Calu3 (cell line): ENCODE measurements around the gene TRIP13. TPM values are rescaled to one million over a fixed set of nuclear protein-coding genes. Genes with fewer than 3 reads are reported as not detected.

Source experiments
- BruUV-seq: library from RNA; stranded (reverse); fragments of 400-500 nt; replicated peaks from 2 replicates; lab custom pipeline; 2021; lab: Mats Ljungman, UMichigan
- CTCF ChIA-PET: fragments of 300-600 bp; sonication (Branson Sonifier 250); formaldehyde crosslinking; loops from one replicate; lab custom pipeline; 2022; ENCODE audit warnings: antibody characterized with exemption; lab: Charles Lee
- DNase-seq: peaks from one replicate; pipeline ENCODE4 v3.0.0; 2022
- H3K27ac Mint-ChIP-seq: one replicate; pipeline ENCODE4 v1.8.0; 2022; ENCODE audit warnings: mixed read lengths; ENCODE audit not compliant: unreplicated experiment
- H3K27me3 Mint-ChIP-seq: one replicate; pipeline ENCODE4 v1.8.0; 2022; ENCODE audit warnings: mixed read lengths; ENCODE audit not compliant: unreplicated experiment
- H3K36me3 Mint-ChIP-seq: one replicate; pipeline ENCODE4 v1.8.0; 2022; ENCODE audit warnings: mild to moderate bottlenecking, moderate library complexity, mixed read lengths; ENCODE audit not compliant: insufficient read depth, unreplicated experiment
- H3K4me1 Mint-ChIP-seq: one replicate; pipeline ENCODE4 v1.8.0; 2022; ENCODE audit warnings: mild to moderate bottlenecking, low read depth, mixed read lengths; ENCODE audit not compliant: unreplicated experiment
- H3K4me3 Mint-ChIP-seq: one replicate; pipeline ENCODE4 v1.8.0; 2022; ENCODE audit warnings: mild to moderate bottlenecking, low read depth, moderate library complexity, mixed read lengths; ENCODE audit not compliant: unreplicated experiment
- H3K9me3 Mint-ChIP-seq: one replicate; pipeline ENCODE4 v1.8.0; 2022; ENCODE audit warnings: low read depth, mixed read lengths; ENCODE audit not compliant: unreplicated experiment
- CTCF ChIP-seq: fragments of 200-600 bp; IDR thresholded peaks from one replicate; pipeline ENCODE4 v1.8.0; 2022; ENCODE audit warnings: antibody characterized with exemption; ENCODE audit not compliant: unreplicated experiment
- intact Hi-C: fragments of 100-400 bp; cut with micrococcal nuclease; formaldehyde crosslinking; loops from one replicate; pipeline ENCODE4 v1.10.0; 2022; ENCODE audit not compliant: unreplicated experiment
- total RNA-seq: library from RNA; stranded (reverse); gene quantifications from 2 replicates; pipeline ENCODE4 v1.2.3, GENCODE V29; 2022

Gene TRIP13
- total RNA-seq, 1 experiment from 2014 or later: 29.9 TPM

GRCh38 chr5:910769-911160 lies 18.1 kb downstream of the TRIP13 start:
- Mint-ChIP-seq H3K4me3 (no peak overlapping the region), H3K4me1 (no peaks in the 10 kb centered on the region), H3K27me3 (no peaks in the 10 kb centered on the region), H3K9me3 (no peaks in the 10 kb centered on the region), H3K36me3 (peaks cover 25% of the 10 kb centered on the region), H3K27ac (no peak overlapping the region)
- TF ChIP-seq CTCF: no peak
- no peak for DNase-seq
- intact Hi-C loops: no loop called here
- CTCF ChIA-PET: no interaction called here
- no TSS peak for BruUV-seq

- Mint-ChIP-seq H3K9me3 (no peaks in the 10 kb centered on the region), H3K27ac (no peak overlapping the region), H3K27me3 (no peaks in the 10 kb centered on the region), H3K4me1 (no peaks in the 10 kb centered on the region), H3K36me3 (peaks cover 18% of the 10 kb centered on the region), H3K4me3 (no peak overlapping the region)
- no TSS peak for BruUV-seq
- intact Hi-C loops: no loop called here
- CTCF ChIA-PET: no interaction called here
- TF ChIP-seq CTCF: no peak
- no peak for DNase-seq
Measured at GRCh38 chr5:911601-912000, 18.9 kb downstream of the TRIP13 start.

- CTCF ChIA-PET: no interaction called here
- BruUV-seq: no TSS peak
- Mint-ChIP-seq H3K4me1 (no peaks in the 10 kb centered on the region), H3K4me3 (no peak overlapping the region), H3K9me3 (no peaks in the 10 kb centered on the region), H3K27ac (peak overlapping the region; percentile 26), H3K27me3 (no peaks in the 10 kb centered on the region), H3K36me3 (peaks cover 17% of the 10 kb centered on the region)
- DNase-seq: no peak
- no peak for TF ChIP-seq CTCF
- intact Hi-C loops: no loop called here
Measured at GRCh38 chr5:912280-913091, 19.8 kb downstream of the TRIP13 start.

- H3K27ac Mint-ChIP-seq: no peak overlapping the region
- BruUV-seq: no TSS peak
- no peaks in the 10 kb centered on the region for H3K27me3 Mint-ChIP-seq
- CTCF ChIA-PET: no interaction called here
- no peak for TF ChIP-seq CTCF
- no peaks in the 10 kb centered on the region for H3K9me3 Mint-ChIP-seq
- no peak overlapping the region for H3K4me3 Mint-ChIP-seq
- intact Hi-C loops: no loop called here
- H3K36me3 Mint-ChIP-seq: peaks cover 17% of the 10 kb centered on the region
- no peaks in the 10 kb centered on the region for H3K4me1 Mint-ChIP-seq
- DNase-seq: no peak
Measured at GRCh38 chr5:914174-914573, 21.5 kb downstream of the TRIP13 start.
